ENCODE results near the gene NUP205. TPM values are rescaled to one million over a fixed set of nuclear protein-coding genes. Genes with fewer than 3 reads are reported as not detected.
A peak's percentile ranks its signal among the peaks of the same experiment; 100 is the strongest.

NUP205 gene
- total RNA-seq, 4 donors from 2014 or later: 27.6 to 33.9 (median 28.8) TPM

DNA sequence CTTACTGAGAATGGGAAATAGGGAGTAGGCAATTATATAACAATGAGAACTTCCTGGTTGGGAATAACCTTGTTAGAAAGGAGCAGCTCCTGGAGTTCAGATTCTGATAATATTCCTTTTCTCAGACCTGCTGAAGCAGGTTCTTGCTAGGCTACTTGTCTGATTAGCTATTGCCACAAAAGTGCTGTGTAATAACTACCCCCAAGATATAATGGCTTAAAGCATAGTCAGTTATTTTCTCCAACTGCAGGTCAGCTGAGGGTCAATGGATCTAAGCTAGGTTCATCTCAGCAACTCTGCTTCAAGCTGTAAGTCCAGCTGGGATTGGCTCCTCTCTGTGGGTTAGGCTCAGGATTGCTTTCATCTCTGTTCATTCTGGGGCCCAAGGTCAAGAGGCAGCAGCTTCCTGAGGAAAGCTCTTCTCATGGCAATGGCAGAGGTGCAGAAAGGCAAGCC, 38.5 kb upstream of the NUP205 start:
- TF ChIP-seq POLR2A (IDR thresholded peaks at IDR 0.05): no peak
- TF ChIP-seq, protein P1, sequence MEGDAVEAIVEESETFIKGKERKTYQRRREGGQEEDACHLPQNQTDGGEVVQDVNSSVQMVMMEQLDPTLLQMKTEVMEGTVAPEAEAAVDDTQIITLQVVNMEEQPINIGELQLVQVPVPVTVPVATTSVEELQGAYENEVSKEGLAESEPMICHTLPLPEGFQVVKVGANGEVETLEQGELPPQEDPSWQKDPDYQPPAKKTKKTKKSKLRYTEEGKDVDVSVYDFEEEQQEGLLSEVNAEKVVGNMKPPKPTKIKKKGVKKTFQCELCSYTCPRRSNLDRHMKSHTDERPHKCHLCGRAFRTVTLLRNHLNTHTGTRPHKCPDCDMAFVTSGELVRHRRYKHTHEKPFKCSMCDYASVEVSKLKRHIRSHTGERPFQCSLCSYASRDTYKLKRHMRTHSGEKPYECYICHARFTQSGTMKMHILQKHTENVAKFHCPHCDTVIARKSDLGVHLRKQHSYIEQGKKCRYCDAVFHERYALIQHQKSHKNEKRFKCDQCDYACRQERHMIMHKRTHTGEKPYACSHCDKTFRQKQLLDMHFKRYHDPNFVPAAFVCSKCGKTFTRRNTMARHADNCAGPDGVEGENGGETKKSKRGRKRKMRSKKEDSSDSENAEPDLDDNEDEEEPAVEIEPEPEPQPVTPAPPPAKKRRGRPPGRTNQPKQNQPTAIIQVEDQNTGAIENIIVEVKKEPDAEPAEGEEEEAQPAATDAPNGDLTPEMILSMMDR (IDR thresholded peaks at IDR 0.05): no peak
- H3K4me3 ChIP-seq (ENCODE audit: low read depth, poor library complexity, severe bottlenecking): no peak overlapping the region
- intact Hi-C loops (cut with DNase I; ENCODE audit: low total_unique reads): no loop called here
- peak in 1 of 2 donors; percentile 60 for DNase-seq (ENCODE audit: low spot score in 2 of 2)

DNA sequence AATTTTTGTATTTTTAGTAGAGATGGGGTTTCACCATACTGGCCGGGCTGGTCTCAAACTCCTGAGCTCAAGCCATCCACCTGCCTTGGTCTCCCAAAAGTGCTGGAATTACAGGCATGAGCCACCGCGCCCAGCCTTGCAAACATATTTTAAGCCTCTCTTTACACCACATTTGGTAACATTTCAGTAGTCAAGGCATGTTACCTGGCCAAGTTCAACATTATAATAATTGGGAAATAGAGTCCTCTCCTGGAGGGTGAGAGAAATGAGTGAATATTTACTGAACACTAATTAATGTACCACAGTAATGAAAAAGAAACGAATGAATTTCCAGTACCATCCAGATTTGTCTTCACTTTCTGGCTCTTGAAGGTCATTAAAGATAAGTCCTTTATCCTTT, 37.8 kb upstream of the NUP205 start:
- intact Hi-C loops (cut with DNase I; ENCODE audit: low total_unique reads): no loop called here
- WGBS, 2 donors: 90 to 91% methylated on average over 4 of the region's 4 CpGs
- no peak overlapping the region for H3K4me3 ChIP-seq (ENCODE audit: low read depth, poor library complexity, severe bottlenecking)
- TF ChIP-seq, protein P1 (IDR thresholded peaks at IDR 0.05): no peak
- TF ChIP-seq POLR2A (IDR thresholded peaks at IDR 0.05): no peak
- DNase-seq (ENCODE audit: low spot score in 2 of 2): no peak

DNA sequence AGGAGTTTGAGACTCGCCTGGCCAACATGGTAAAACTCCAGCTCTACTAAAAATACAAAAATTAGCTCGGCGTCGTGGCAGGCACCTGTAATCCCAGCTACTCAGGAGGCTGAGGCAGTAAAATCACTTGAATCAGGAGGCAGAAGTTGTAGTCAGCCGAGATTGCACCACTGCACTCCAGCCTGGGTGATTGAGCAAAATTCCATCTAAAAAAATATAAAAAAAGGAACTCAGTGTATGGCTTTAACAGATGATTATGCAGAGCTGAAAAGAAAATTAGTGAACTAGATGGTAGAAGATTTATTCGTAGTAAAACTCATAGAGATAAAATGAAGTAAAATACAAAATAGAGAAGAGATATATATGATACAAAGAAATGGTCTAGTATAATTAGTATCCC, 35.2 kb upstream of the NUP205 start:
- TF ChIP-seq, protein P1 (IDR thresholded peaks at IDR 0.05): no peak
- no peak for TF ChIP-seq POLR2A (IDR thresholded peaks at IDR 0.05)
- no peak overlapping the region for H3K4me3 ChIP-seq (ENCODE audit: low read depth, poor library complexity, severe bottlenecking)
- intact Hi-C loops (cut with DNase I; ENCODE audit: low total_unique reads): no loop called here
- no peak for DNase-seq (ENCODE audit: low spot score in 2 of 2)
- WGBS, 2 donors: 89% methylated on average over 6 of the region's 6 CpGs

DNA sequence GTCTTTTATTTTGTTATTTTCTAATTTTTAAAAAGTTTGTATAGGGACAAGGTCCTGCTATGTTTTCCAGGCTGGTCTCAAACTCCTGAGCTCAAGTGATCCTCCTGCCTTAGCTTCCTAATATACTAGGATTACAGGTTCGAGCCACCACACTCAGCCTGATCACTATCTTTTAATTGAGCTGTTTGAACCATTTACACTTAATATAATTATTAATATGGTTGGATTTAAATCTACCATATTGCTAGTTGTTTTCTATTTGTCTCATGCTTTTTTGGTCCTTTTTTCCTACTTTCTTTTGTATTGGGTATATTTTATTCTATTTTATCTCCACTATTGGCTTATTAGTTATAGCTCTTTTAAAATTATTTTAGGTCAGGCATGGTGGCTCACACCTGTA, 34.6 kb upstream of the NUP205 start:
- no peak for TF ChIP-seq POLR2A (IDR thresholded peaks at IDR 0.05)
- TF ChIP-seq, protein P1 (IDR thresholded peaks at IDR 0.05): no peak
- no peak for DNase-seq (ENCODE audit: low spot score in 2 of 2)
- H3K4me3 ChIP-seq (ENCODE audit: low read depth, poor library complexity, severe bottlenecking): no peak overlapping the region
- WGBS, 2 donors: 92 to 93% methylated on average over 1 of the region's 1 CpG
- intact Hi-C loops (cut with DNase I; ENCODE audit: low total_unique reads): no loop called here

DNA sequence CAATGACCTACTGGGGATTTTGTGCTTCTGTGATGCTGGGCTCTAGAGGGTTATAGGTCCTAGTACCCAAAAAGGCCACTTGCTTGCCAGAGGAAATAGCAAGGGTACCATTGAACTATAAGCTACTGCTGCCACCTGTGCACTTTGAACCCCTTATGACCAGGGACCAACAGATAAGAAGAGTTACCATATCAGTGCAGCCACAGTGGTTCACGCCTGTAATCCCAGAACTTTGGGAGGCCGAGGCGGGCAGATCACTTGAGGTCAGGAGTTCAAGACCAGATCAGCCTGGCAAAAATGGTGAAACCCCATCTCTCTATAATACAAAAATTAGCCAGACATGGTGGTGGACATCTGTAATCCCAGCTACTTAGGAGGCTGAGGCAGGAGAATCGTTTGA, 32.3 kb upstream of the NUP205 start:
- intact Hi-C loops (cut with DNase I; ENCODE audit: low total_unique reads): no loop called here
- TF ChIP-seq, protein P1 (IDR thresholded peaks at IDR 0.05): no peak
- no peak for TF ChIP-seq POLR2A (IDR thresholded peaks at IDR 0.05)
- peak in 1 of 2 donors; percentile 64 for DNase-seq (ENCODE audit: low spot score in 2 of 2)
- WGBS, 2 donors: 91 to 97% methylated on average over 4 of the region's 4 CpGs
- no peak overlapping the region for H3K4me3 ChIP-seq (ENCODE audit: low read depth, poor library complexity, severe bottlenecking)

DNA sequence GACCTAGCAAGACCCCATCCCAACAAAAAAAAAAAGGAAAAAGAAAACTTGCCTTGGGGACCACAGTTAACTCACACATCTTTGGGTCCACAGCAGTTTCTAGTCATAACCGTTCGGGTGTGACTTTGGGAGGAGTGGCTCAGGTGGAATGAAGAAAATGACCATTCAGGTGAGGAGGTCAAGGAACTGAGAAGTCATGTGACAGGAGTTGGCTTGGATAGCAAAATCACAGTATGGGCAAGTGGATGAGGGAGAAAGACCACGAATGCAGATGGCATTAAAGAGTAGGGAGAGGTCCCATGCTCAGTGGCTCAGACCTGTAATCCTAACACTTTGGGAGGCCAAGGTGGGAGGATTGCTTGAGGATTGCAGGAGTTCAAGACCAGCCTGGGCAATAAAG, 30.7 kb upstream of the NUP205 start:
- WGBS, 2 donors: 84 to 85% methylated on average over 3 of the region's 3 CpGs
- intact Hi-C loops (cut with DNase I; ENCODE audit: low total_unique reads): no loop called here

More for the DNA sequence above, 30.7 kb upstream of the NUP205 start:
- peak in 1 of 2 donors; percentile 32 for DNase-seq (ENCODE audit: low spot score in 2 of 2)
- TF ChIP-seq, protein P1 (IDR thresholded peaks at IDR 0.05): no peak
- no peak for TF ChIP-seq POLR2A (IDR thresholded peaks at IDR 0.05)
- no peak overlapping the region for H3K4me3 ChIP-seq (ENCODE audit: low read depth, poor library complexity, severe bottlenecking)
